ENCODE measurements around the gene G3BP2. TPM values are rescaled to one million over a fixed set of nuclear protein-coding genes. Genes with fewer than 3 reads are reported as not detected.

The G3BP2 gene
- total and polyA plus RNA-seq, 2 experiments from 2014 or later: 103 to 411 TPM

DNA sequence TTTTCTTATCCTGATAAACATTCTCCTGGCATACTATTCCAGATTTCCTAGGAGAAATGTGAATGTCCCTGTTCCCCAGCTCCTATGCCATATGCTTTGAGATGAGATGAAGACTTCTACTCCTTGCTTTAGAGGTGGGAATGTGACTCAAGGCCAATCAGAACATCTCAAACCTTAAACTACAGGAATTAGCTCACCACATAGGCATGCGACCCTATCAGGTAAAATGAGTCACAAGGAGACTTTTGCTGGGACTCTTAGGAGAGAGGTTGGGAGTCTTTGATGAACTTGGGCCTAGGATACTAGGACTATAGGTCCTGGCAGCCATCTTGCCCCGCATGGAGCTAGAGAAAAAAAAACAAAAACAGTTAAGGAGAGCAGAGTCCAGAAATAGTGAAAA, 45.3 kb upstream of the G3BP2 start:
- H3K4me1 ChIP-seq (ENCODE audit: insufficient read depth): peaks cover 25% of the 10 kb centered on the region
- H3K36me3 Mint-ChIP-seq (ENCODE audit: low read depth): peaks cover 38% of the 10 kb centered on the region
- TF ChIP-seq POLR2AphosphoS5 (IDR thresholded peaks at IDR 0.05; ENCODE audit: low read depth): no peak
- TF ChIP-seq CTCF (conservative IDR thresholded peaks at IDR 0.05; ENCODE audit: low read depth in 2 of 2): no peak
- H3F3A ChIP-seq (replicated peaks; ENCODE audit: low read depth): no peaks in the 10 kb centered on the region
- ATAC-seq (no peak), DNase-seq (ENCODE audit: low spot score) (no peak)
- no peaks in the 10 kb centered on the region for H4K20me1 ChIP-seq (replicated peaks; ENCODE audit: insufficient read depth)
- H3K4me1 Mint-ChIP-seq: peaks cover 40% of the 10 kb centered on the region
- H3K4me3 ChIP-seq: no peak overlapping the region
- H3K27me3 ChIP-seq (ENCODE audit: insufficient read depth): no peaks in the 10 kb centered on the region
- H3K27ac Mint-ChIP-seq: peak overlapping the region; percentile 53
- no peaks in the 10 kb centered on the region; the same call in 1 of the 2 replicates for H3K36me3 ChIP-seq (ENCODE audit: insufficient read depth)
- no peak overlapping the region for H3K4me3 Mint-ChIP-seq
- H2AFZ ChIP-seq: no peak overlapping the region
- no peak overlapping the region for H3K27ac ChIP-seq (ENCODE audit: low read depth)
- peaks cover 99% of the 10 kb centered on the region for H3K79me2 ChIP-seq (replicated peaks; ENCODE audit: insufficient read depth)
- peaks cover 3% of the 10 kb centered on the region for H3K27me3 Mint-ChIP-seq (ENCODE audit: insufficient read depth, low read depth, poor library complexity)
- no peaks in the 10 kb centered on the region for H3K9me3 Mint-ChIP-seq
- H3K4me2 ChIP-seq: no peak overlapping the region
- H3K9me2 ChIP-seq (ENCODE audit: insufficient read depth): no peaks in the 10 kb centered on the region

DNA sequence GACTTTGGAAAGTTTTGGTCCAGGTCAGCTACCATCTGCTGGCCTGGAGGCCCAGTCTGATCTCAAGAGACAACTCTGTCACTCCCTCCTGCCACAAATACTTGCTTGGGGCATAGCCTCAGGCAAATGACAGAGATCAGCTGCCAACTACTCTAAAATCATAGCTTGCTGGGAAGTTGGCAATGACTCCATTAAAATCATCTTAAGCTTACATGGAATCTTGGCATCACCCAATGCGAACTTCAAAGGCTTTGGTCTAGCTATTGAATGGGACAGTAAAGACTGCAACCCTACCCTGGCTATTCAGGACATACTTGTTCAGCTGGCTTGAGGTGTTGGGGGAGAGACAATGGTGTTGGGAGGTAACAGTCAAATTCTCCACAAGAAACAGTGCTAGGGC, 44.2 kb upstream of the G3BP2 start:
- H3K27me3 ChIP-seq (ENCODE audit: insufficient read depth): no peaks in the 10 kb centered on the region
- H3K4me3 ChIP-seq: no peak overlapping the region
- peaks cover 99% of the 10 kb centered on the region for H3K79me2 ChIP-seq (replicated peaks; ENCODE audit: insufficient read depth)
- H2AFZ ChIP-seq: no peak overlapping the region
- H3K9me3 Mint-ChIP-seq: no peaks in the 10 kb centered on the region
- peaks cover 3% of the 10 kb centered on the region for H3K27me3 Mint-ChIP-seq (ENCODE audit: insufficient read depth, low read depth, poor library complexity)
- ATAC-seq (no peak), DNase-seq (ENCODE audit: low spot score) (no peak)
- no peak overlapping the region for H3K4me3 Mint-ChIP-seq
- H3K27ac Mint-ChIP-seq: no peak overlapping the region
- H3K36me3 Mint-ChIP-seq (ENCODE audit: low read depth): peaks cover 38% of the 10 kb centered on the region
- H3K4me2 ChIP-seq: no peak overlapping the region
- H3K27ac ChIP-seq (ENCODE audit: low read depth): no peak overlapping the region
- no peaks in the 10 kb centered on the region; the same call in 1 of the 2 replicates for H3K36me3 ChIP-seq (ENCODE audit: insufficient read depth)
- H3K9me2 ChIP-seq (ENCODE audit: insufficient read depth): no peaks in the 10 kb centered on the region
- no peaks in the 10 kb centered on the region for H3F3A ChIP-seq (replicated peaks; ENCODE audit: low read depth)
- no peaks in the 10 kb centered on the region for H4K20me1 ChIP-seq (replicated peaks; ENCODE audit: insufficient read depth)
- H3K4me1 ChIP-seq (ENCODE audit: insufficient read depth): peaks cover 20% of the 10 kb centered on the region
- H3K4me1 Mint-ChIP-seq: peaks cover 34% of the 10 kb centered on the region
- TF ChIP-seq CREB1 (CRISPR knock-in tag; IDR thresholded peaks at IDR 0.05; ENCODE audit: low read depth) (no peak), EZH2phosphoT487 (IDR thresholded peaks at IDR 0.05; ENCODE audit: unreplicated experiment) (no peak), ZNF462 (CRISPR knock-in tag; IDR thresholded peaks at IDR 0.05) (no peak), STAT1 (IDR thresholded peaks at IDR 0.05; ENCODE audit: unreplicated experiment) (no peak), CTCF (conservative IDR thresholded peaks at IDR 0.05; ENCODE audit: low read depth in 2 of 2) (no peak), EZH2 (IDR thresholded peaks at IDR 0.05; ENCODE audit: low read depth, unreplicated experiment) (no peak), JUNB (IDR thresholded peaks at IDR 0.05; ENCODE audit: unreplicated experiment) (no peak), ZNF114 (CRISPR knock-in tag; IDR thresholded peaks at IDR 0.05) (no peak)
- TF ChIP-seq, protein P1, sequence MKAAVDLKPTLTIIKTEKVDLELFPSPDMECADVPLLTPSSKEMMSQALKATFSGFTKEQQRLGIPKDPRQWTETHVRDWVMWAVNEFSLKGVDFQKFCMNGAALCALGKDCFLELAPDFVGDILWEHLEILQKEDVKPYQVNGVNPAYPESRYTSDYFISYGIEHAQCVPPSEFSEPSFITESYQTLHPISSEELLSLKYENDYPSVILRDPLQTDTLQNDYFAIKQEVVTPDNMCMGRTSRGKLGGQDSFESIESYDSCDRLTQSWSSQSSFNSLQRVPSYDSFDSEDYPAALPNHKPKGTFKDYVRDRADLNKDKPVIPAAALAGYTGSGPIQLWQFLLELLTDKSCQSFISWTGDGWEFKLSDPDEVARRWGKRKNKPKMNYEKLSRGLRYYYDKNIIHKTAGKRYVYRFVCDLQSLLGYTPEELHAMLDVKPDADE (IDR thresholded peaks at IDR 0.05): no peak
